Stimulated activated CD4-positive, alpha-beta T cell treated with anti-CD3 and anti-CD28 coated beads, Interleukin-12 subunit alpha, Interleukin-12 subunit beta, amount 100 ng/mL, for 48 hours (primary cell): ENCODE measurements around the gene UNC50.
A peak's percentile ranks its signal among the peaks of the same experiment; 100 is the strongest.

Experiments used
- DNase-seq, 3 donors: peaks; one replicate each; pipeline ENCODE4 v3.0.0-alpha.2; 2020; ENCODE audit warnings: low read depth in 2 of 3, low spot score in 1 of 3

Gene UNC50

GRCh38 chr2:98664323-98664722 is 55.9 kb downstream of the UNC50 start:
- peak in 2 of 3 donors; percentile 25 to 41 for DNase-seq

- DNase-seq = no peak
Observed at GRCh38 chr2:98665677-98666076, 57.3 kb downstream of the UNC50 start.
